OCI-LY3 (cell line): ENCODE data around the gene FBXL15.

ENCODE experiments used
- EZH2phosphoT487 ChIP-seq: fragments of 200-600 bp; shearing (Covaris generic); IDR thresholded peaks from 2 replicates; pipeline ENCODE4 v1.6.1; 2018; ENCODE audit warnings: antibody characterized with exemption, mixed run types, low read depth
- TF ChIP-seq, protein P1 (sequence below): fragments of 200-600, 300-600 bp; sonication (generic); IDR thresholded peaks from 2 replicates; pipeline ENCODE4 v1.5.1; 2014; ENCODE audit warnings: antibody characterized with exemption, low read length, low read depth

DNA sequence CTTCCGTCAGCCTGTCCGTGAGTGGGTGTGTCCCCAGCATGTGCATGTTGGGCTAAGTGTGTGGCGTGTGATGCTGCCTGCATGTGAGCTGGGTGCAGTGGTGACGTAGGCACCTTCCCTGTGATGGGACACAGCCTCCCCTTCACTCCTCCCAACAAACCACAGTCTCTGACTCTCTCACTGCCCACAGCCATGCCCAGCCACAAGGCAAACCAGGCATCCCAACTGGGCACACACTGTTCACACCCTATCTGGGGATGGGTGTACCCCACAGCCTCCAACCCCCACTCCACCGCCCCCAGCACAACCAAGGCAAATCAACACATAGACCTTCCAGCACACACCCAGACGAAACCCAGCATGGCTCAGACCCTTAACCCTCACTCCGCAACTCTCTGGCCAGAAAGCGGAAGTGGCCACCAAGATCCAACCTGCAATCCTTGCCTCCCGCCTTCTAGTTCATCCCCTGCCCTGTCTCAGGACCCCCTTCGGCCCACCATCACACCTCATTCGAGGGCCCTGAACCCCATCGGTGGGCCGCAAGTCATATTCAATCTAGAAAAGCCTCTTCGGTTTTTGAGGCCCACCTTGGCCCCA, 12.4 kb upstream of the FBXL15 start:
- TF ChIP-seq, protein P1, sequence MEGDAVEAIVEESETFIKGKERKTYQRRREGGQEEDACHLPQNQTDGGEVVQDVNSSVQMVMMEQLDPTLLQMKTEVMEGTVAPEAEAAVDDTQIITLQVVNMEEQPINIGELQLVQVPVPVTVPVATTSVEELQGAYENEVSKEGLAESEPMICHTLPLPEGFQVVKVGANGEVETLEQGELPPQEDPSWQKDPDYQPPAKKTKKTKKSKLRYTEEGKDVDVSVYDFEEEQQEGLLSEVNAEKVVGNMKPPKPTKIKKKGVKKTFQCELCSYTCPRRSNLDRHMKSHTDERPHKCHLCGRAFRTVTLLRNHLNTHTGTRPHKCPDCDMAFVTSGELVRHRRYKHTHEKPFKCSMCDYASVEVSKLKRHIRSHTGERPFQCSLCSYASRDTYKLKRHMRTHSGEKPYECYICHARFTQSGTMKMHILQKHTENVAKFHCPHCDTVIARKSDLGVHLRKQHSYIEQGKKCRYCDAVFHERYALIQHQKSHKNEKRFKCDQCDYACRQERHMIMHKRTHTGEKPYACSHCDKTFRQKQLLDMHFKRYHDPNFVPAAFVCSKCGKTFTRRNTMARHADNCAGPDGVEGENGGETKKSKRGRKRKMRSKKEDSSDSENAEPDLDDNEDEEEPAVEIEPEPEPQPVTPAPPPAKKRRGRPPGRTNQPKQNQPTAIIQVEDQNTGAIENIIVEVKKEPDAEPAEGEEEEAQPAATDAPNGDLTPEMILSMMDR = no peak
- no peak for TF ChIP-seq EZH2phosphoT487
